ENCODE measurements around the gene CDC42BPB. TPM values are rescaled to one million over a fixed set of nuclear protein-coding genes. Genes with fewer than 3 reads are reported as not detected.
"Not testable (repeated sequence)": the region's sequence is repeated elsewhere in the genome, so short reads cannot be mapped to it uniquely, and the experiment has no call there.

CDC42BPB gene
- total RNA-seq, 6 donors from 2014 or later = 108 to 268 (median 124) TPM

DNA sequence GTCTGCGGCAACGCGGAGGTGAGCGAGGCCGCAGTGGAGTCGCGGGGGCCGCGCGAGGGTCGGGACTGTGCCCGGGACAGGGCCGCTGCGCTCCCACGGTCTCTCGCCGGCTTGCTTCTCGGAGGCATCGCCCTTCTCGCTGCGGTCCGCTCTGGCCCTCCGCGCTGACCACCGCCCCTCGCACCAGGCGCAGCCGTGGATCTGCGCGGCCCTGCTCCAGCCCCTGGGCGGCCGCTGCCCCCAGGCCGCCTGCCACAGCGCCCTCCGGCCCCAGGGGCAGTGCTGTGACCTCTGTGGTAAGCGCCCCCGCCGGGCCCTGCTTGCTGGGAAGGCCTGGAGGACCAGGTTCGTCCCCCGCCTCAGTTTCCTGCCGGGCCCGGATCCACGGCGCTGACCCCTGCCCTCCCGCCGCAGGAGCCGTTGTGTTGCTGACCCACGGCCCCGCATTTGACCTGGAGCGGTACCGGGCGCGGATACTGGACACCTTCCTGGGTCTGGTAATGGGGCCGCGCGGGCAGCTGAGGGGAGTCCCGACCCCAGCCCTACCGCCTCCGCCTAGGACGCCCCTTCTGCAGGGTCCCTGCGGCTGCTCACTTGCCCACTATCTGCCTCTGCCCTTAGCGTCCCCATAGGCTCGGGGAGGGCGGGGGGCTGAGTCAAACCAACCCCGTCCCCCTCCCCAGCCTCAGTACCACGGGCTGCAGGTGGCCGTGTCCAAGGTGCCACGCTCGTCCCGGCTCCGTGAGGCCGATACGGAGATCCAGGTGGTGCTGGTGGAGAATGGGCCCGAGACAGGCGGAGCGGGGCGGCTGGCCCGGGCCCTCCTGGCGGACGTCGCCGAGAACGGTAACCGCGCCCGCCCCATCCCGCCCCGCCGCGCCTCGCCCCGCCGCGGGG lies 127.9 kb downstream of the CDC42BPB start:
- H3K36me3 ChIP-seq = peaks cover 0 to 25% (median 16%) of the 10 kb centered on the region in 4 donors
- TF ChIP-seq, protein P1, sequence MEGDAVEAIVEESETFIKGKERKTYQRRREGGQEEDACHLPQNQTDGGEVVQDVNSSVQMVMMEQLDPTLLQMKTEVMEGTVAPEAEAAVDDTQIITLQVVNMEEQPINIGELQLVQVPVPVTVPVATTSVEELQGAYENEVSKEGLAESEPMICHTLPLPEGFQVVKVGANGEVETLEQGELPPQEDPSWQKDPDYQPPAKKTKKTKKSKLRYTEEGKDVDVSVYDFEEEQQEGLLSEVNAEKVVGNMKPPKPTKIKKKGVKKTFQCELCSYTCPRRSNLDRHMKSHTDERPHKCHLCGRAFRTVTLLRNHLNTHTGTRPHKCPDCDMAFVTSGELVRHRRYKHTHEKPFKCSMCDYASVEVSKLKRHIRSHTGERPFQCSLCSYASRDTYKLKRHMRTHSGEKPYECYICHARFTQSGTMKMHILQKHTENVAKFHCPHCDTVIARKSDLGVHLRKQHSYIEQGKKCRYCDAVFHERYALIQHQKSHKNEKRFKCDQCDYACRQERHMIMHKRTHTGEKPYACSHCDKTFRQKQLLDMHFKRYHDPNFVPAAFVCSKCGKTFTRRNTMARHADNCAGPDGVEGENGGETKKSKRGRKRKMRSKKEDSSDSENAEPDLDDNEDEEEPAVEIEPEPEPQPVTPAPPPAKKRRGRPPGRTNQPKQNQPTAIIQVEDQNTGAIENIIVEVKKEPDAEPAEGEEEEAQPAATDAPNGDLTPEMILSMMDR (IDR thresholded peaks at IDR 0.05) = peak in 2 of 6 experiments; percentile 6 to 11
- TF ChIP-seq POLR2A (IDR thresholded peaks at IDR 0.05) = no peak
- DNase-seq (peak in 1 of 2 donors; percentile 88), ATAC-seq (ENCODE audit: low FRiP score in 2 of 2) (peak in 1 of 2 donors; percentile 3)
- H3K4me3 ChIP-seq = peak overlapping the region; percentile 34 to 56 (median 50)
- peaks cover 2 to 33% (median 26%) of the 10 kb centered on the region in 4 donors for H3K27me3 ChIP-seq
- H3K9me3 ChIP-seq = no peaks in the 10 kb centered on the region
- H3K4me1 ChIP-seq = peaks cover 28 to 44% (median 29%) of the 10 kb centered on the region in 4 donors
- H3K27ac ChIP-seq = peak overlapping the region in 1 of 4 donors; percentile 85
- 9 to 11% methylated on average over 6 to 53 of the region's 94 CpGs for WGBS, 2 donors

DNA sequence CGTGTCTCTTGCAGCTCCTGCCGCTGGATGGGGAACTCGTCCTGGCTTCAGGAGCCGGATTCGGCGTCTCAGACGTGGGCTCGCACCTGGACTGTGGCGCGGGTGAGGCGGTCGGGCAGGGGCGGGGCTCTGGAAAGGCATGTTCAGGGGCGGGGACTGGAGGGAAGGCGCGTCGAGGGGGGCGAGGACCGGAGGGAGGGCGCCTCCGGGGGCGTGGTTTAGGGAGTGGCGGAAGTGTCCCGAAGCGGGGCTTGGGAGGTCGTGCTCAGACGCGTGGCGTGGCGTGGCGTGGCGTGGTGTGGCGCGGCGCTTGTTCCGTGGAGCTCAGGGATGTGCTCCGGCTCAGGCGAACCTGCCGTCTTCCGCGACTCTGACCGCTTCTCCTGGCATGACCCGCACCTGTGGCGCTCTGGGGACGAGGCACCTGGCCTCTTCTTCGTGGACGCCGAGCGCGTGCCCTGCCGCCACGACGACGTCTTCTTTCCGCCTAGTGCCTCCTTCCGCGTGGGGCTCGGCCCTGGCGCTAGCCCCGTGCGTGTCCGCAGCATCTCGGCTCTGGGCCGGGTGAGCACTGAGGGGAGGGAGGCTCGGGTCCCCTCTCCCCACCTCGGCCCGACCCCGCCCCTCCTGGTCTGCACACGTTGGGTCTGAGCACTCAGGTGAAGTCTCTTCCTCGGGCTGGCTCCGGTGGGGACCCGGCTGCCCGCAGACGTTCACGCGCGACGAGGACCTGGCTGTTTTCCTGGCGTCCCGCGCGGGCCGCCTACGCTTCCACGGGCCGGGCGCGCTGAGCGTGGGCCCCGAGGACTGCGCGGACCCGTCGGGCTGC lies 128.7 kb downstream of the CDC42BPB start:
- DNase-seq (peak; percentile 88 to 94), ATAC-seq (ENCODE audit: low FRiP score in 2 of 2) (peak; percentile 72 to 86)
- H3K4me1 ChIP-seq = peaks cover 30 to 47% (median 33%) of the 10 kb centered on the region in 4 donors
- H3K4me3 ChIP-seq = peak overlapping the region; percentile 34 to 56 (median 50)
- no peaks in the 10 kb centered on the region for H3K9me3 ChIP-seq
- WGBS, 2 donors = 2% methylated on average over 69 of the region's 94 CpGs; no CpG with 5 or more reads in 1 of the 2 donors
- peaks cover 0 to 17% (median 11%) of the 10 kb centered on the region in 4 donors for H3K36me3 ChIP-seq
- peak overlapping the region; percentile 78 to 86 (median 82) for H3K27ac ChIP-seq
- TF ChIP-seq, protein P1 (IDR thresholded peaks at IDR 0.05) = peak in 1 of 6 experiments; percentile 5
- TF ChIP-seq EP300 (IDR thresholded peaks at IDR 0.05) = no peak
- TF ChIP-seq POLR2A (IDR thresholded peaks at IDR 0.05) = peak in 1 of 4 donors; percentile 81
- peak; percentile 30 to 61 for TF ChIP-seq POLR2AphosphoS5 (IDR thresholded peaks at IDR 0.05)
- H3K27me3 ChIP-seq = peaks cover 2 to 41% (median 35%) of the 10 kb centered on the region in 4 donors

DNA sequence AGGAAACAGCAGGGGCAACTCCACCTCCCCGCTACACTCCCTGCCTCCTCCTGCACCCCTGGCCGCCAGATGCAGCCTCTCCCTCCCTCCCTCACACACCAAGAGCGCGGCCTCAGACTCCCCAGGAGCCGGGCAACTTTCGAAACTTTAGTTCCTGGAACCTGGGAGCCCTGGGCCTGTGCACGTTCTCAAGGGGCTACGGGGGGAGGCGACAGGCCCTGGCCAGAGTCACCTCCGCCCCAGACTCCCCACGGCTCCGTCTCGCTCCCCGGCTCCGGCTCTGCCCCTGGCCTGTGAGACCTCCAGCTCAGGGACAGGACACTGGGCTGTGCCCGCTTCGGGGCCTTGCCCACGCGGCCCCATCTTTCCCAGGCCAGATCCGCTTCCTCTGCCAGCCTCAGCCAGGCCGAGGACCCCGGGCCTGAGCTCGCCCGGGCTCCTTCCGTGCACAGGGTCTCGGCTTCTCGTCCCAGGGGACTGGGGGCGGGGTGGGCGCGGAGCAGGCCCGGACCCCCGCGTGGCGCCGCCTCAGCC lies 129.4 kb downstream of the CDC42BPB start:
- H3K27ac ChIP-seq = peak overlapping the region; percentile 78 to 86 (median 82)
- ATAC-seq (ENCODE audit: low FRiP score in 2 of 2) (peak; percentile 6 to 69), DNase-seq (peak in 1 of 2 donors; percentile 39)
- peak in 1 of 4 donors; percentile 74 for TF ChIP-seq POLR2A (IDR thresholded peaks at IDR 0.05)
- TF ChIP-seq, protein P1 (IDR thresholded peaks at IDR 0.05) = no peak
- TF ChIP-seq EP300 (IDR thresholded peaks at IDR 0.05) = no peak
- no peak for TF ChIP-seq POLR2AphosphoS5 (IDR thresholded peaks at IDR 0.05)
- H3K4me1 ChIP-seq = peaks cover 35 to 54% (median 39%) of the 10 kb centered on the region in 4 donors
- peaks cover 0 to 10% (median 4%) of the 10 kb centered on the region in 4 donors for H3K36me3 ChIP-seq
- WGBS, 2 donors = 17 to 27% methylated on average over 11 to 20 of the region's 35 CpGs
- H3K9me3 ChIP-seq = no peaks in the 10 kb centered on the region
- peaks cover 2 to 48% (median 38%) of the 10 kb centered on the region in 4 donors for H3K27me3 ChIP-seq
- H3K4me3 ChIP-seq = peak overlapping the region; percentile 34 to 56 (median 50)

DNA sequence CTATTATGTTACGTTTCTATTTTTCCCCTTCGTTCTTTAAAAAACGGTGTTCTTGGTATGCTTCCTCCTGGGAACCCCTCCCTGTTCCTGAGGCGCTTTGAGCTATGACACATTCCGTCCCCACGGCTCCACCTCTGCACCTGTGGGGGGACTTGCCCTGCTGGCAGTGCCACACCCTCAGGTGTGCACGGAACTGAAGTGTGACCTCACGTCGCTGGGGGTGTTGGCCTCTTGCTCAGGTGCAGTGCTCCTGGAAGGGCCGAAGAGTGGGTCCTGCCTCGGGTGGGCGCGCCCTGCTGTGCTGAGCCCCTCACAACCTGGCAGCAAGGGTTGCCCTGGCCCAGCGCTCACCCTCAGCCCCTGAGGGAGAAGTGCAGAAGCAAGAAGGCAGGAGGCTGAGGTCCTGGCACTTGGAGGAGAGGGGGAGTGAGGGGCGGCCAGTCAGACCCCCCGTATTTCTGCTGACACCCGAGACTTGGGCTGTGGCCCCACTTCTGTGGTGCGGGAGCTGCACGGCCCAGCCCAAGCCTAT lies 129.9 kb downstream of the CDC42BPB start:
- 48 to 51% methylated on average over 16 to 17 of the region's 19 CpGs for WGBS, 2 donors
- no peaks in the 10 kb centered on the region for H3K9me3 ChIP-seq
- H3K4me1 ChIP-seq = peaks cover 38 to 60% (median 44%) of the 10 kb centered on the region in 4 donors
- H3K27me3 ChIP-seq = peaks cover 2 to 50% (median 41%) of the 10 kb centered on the region in 4 donors
- H3K27ac ChIP-seq = peak overlapping the region; percentile 78 to 86 (median 82)
- H3K4me3 ChIP-seq = peak overlapping the region in 3 of 4 donors; percentile 44 to 56 (median 55)
- ATAC-seq (ENCODE audit: low FRiP score in 2 of 2) (peak; percentile 11 to 78), DNase-seq (peak; percentile 78 to 90)
- peak in 1 of 4 donors; percentile 69 for TF ChIP-seq POLR2A (IDR thresholded peaks at IDR 0.05)
- TF ChIP-seq, protein P1 (IDR thresholded peaks at IDR 0.05) = no peak
- TF ChIP-seq EP300 (IDR thresholded peaks at IDR 0.05) = peak in 2 of 4 donors; percentile 60 to 72
- TF ChIP-seq POLR2AphosphoS5 (IDR thresholded peaks at IDR 0.05) = peak; percentile 12 to 71
- H3K36me3 ChIP-seq = peaks cover 0 to 6% (median 2%) of the 10 kb centered on the region in 4 donors

DNA sequence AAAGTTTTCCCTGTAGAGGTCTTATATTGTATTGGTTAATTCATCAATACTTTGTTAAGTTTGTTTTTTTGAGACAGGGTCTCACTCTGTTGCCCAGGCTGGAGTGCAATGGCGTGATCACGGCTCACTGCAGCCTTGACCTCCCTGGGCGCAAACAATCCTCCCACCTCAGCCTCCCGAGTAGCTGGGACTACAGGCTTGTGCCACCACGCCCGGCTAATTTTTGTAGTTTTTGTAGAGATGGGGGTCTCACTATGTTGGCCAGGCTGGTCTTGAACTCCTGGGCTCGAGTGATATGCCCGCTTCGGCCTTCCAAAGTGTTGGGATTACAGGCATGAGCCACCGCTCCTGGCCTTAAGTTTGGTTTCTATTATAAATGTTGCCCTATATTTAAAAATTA lies 130.5 kb downstream of the CDC42BPB start:
- 96 to 99% methylated on average over 10 of the region's 10 CpGs for WGBS, 2 donors
- H3K4me3 ChIP-seq; H3K27ac ChIP-seq; H3K9me3 ChIP-seq; DNase-seq; H3K36me3 ChIP-seq; ATAC-seq (ENCODE audit: low FRiP score in 2 of 2): not testable (repeated sequence)
- peaks cover 38 to 61% (median 44%) of the 10 kb centered on the region in 4 donors for H3K4me1 ChIP-seq
- H3K27me3 ChIP-seq = peaks cover 2 to 50% (median 42%) of the 10 kb centered on the region in 4 donors

All from upper lobe of left lung (tissue), 6 donors.